ENCODE data around the gene TRAP1.
"Not testable (repeated sequence)": the region's sequence is repeated elsewhere in the genome, so short reads cannot be mapped to it uniquely, and the experiment has no call there.

The TRAP1 gene

DNA sequence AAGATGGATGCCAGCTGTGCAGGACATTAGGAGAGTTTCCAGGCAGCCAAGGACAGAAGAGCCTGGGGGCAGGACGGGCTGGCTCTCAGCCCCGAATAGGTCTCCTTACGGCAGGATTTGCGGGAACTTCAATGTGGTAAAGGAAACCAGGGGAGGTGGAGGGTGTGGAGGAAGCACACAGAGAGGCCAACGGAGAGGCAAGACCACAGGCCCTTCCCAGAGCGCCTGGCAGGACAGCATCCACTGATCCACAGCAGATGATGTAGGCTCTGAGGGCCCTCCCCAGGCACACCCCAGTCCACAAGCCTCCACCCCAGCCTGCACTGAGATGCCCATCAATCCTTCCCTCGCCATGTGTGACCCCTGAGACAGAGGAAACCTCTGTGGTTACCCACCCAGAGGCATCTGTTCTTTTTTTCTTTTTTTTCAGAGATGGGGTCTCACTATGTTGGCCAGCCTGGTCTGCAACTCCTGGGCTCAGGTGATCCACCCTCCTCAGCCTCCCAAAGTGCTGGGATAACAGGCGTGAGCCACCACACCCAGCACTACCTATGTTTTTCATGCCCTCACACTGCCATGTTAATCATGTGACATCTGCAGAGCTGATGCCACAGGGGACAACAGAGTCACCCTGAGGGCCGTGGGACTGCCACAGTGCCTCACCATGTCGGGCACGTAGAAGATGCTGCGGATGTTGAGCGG, 43.5 kb downstream of the TRAP1 start:
- DNase-seq (ENCODE audit: low read depth in 2 of 2): no peak

- DNase-seq (ENCODE audit: low read depth in 2 of 2): no peak
Observed at GRCh38 chr16:3673201-3673600, 44.1 kb downstream of the TRAP1 start.

- no peak for DNase-seq (ENCODE audit: low read depth in 2 of 2)
Observed at GRCh38 chr16:3672571-3673041, 44.7 kb downstream of the TRAP1 start.

DNA sequence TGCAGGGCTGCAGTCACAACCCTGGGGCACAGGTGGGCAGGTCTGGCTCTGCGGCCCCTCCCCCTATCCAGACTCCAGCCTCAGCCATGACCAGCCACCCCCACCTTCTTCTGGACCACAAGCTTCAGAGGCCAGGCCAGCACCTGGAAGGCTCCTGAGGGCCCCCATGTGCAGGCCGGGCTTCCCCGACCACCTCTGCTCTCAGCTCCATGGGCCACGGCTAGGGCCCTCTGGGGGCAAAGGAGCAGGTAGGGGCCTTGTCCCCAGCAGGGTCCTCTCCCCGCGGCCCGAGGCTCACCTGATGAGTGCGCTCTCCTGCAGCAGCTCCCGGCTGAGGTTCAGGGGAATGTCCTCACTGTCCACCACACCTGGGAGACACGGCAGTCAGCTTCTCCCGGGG, 45.9 kb downstream of the TRAP1 start:
- DNase-seq (ENCODE audit: low read depth in 2 of 2): no peak

DNA sequence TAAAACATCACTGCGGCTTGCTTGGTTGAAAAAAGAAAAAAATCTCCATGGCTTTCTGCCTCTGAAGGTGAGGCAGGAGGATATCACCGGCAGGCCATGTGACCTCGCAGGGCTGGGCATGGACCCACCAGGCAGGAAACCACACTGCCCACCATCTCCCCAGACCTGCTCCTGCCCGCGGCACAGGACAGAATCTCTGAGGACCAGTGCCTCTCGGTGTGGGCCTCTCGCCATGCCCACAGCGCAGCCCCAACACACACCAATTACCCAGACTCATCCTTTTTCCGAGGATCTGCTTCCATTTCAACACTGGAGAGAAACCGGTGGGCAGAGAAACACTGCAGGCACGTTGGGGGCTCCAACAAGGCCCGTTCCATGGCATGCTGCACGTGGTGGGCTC, 46.6 kb downstream of the TRAP1 start:
- no peak for DNase-seq (ENCODE audit: low read depth in 2 of 2)

GRCh38 chr16:3669082-3669481, 48.2 kb downstream of the TRAP1 start:
- DNase-seq (ENCODE audit: low read depth in 2 of 2): no peak

DNA sequence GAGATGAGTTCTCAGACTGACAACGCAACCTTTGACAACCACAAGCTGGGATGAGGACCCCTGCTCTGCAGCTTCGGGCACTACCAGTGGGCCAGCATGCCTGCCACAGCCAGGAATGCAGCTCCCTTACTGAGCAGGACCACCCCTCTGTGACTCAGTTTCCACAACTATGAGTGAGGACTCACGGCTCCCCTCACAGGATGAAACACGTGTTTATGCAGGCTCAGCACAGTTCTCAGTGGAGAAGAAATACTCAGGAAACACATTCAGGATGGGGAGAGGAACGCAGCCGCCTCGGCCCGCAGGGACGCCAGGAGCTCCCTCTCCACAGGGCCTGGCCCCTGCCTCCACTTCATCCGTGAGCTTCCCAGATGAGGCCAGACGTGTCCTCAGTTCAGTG, 48.7 kb downstream of the TRAP1 start:
- DNase-seq (ENCODE audit: low read depth in 2 of 2): no peak

DNA sequence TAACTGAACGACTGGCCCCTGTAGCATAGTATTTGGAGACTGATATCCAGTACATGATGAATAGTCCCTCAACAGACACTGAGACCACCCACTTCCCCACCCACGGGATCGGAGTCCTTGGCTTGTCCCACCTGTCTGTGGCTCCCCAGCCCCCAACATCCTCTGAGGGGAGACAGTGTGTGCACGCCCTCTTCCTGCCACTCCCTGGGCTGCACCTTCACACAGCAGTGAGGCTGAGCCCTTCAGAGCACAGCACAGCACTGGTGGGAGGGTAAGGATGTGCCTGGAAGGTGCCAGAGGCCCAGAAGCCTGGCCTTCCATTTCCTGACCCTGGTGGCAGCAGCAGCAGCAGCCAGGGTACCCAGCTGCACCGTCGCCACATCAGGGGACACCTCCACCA, 51.8 kb downstream of the TRAP1 start:
- DNase-seq (ENCODE audit: low read depth in 2 of 2): no peak

GRCh38 chr16:3664187-3664896, 53.0 kb downstream of the TRAP1 start:
- DNase-seq (ENCODE audit: low read depth in 2 of 2): no peak

DNA sequence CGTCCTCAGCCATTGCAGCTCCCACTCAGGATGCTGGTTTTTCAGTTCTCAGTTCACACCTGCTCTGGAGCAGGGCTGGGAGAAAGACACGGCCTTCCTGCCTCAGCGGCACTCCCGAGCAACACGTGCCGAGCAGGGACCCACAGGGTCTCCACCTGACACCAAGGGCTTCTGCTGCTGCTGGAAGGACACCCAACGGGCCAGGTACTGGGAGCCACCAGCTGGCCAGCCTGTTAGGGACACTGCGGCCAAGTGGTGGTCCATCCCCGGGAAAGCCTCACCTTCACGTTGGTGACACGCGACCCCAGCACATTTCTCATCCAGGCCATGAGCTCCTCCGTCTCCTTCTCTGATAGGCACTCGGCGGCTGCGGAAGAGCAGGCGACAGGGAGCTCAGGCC, 54.7 kb downstream of the TRAP1 start:
- no peak for DNase-seq (ENCODE audit: low read depth in 2 of 2)

- DNase-seq (ENCODE audit: low read depth in 2 of 2): no peak
Observed at GRCh38 chr16:3661922-3662321, 55.4 kb downstream of the TRAP1 start.

DNA sequence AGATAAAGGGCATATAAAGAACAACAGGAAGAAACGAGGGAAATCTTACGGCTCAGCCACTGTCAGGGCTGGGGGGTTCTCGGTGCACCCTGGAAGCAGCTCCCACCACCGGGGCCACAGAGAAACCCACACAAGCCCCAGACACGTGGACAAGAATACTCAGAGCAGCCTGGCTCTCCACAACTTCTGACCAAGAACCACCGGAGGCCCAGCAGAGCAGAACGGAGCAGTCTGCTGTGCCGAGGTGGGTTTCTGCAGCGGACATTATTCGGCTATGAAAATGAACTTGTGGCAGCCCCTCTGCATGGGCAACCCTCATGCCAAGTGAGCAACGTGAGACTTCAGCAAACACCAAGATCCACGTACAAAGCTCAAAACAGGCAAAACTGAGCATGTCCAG, 56.0 kb downstream of the TRAP1 start:
- no peak for DNase-seq (ENCODE audit: low read depth in 2 of 2)

DNA sequence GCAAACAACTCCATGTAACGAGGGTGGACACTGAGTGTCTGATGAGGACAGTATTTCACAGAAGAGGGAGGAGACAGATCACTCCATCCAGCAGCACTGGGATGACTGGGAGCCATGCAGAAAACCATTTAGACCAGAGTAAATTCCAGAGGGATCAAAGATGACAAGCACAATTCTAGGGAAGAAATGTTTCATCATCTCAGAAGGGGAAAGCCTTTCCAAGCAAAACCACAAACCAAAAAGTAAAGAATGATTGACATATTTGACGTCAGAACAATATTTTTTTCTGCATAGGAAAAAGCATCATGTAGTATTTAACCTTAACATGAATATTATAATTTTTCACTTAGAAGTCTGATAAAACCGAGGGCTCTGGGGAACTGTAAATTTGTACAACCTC, 58.1 kb downstream of the TRAP1 start:
- DNase-seq (ENCODE audit: low read depth in 2 of 2): no peak

DNA sequence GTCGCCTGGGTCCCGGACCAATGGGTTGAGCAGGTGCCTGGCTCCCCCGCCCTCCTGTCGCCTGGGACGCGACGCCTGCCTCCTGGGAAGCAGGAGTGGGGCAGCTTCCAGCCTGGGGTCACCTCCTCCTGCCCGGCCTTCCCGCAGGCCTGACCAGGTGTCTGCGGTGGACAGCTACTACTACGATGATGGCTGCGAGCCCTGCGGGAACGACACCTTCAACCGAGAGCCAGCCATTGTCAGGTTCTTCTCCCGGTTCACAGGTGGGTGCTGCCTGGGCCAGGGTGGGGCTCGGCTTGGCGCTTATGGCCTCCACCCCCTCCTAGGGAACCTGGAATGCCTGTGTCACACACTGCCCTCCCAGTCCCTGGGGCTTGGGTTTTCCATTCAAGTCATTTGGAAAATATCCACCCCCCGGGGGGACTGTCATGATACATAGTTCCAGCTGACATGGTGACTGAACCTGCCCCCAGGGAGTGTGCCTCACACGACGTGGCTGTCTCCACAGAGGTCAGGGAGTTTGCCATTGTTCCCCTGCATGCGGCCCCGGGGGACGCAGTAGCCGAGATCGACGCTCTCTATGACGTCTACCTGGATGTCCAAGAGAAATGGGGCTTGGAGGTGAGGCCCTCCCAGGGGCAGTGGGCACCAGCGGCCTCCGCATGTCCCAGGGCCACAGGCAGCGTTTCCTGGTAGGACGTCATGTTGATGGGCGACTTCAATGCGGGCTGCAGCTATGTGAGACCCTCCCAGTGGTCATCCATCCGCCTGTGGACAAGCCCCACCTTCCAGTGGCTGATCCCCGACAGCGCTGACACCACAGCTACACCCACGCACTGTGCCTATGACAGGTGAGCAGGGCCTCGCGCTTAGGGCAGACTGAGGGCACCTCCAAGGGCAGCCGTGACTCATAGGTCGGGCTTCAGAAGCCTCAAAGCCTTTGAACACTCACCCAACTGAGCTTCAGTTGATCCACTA, 60.5 kb downstream of the TRAP1 start:
- DNase-seq (ENCODE audit: low read depth in 2 of 2): no peak

DNA sequence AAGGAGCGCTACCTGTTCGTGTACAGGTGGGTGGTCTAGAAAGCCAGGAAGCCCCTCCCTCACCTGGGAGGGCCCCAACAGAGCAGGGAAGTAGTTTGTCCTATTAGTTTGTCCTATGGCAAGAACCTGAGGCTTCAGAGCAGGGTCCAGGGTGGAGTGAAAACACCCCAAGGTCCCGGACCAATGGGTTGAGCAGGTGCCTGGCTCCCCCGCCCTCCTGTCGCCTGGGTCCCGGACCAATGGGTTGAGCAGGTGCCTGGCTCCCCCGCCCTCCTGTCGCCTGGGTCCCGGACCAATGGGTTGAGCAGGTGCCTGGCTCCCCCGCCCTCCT, 61.2 kb downstream of the TRAP1 start:
- not testable (repeated sequence) for DNase-seq (ENCODE audit: low read depth in 2 of 2)

DNA sequence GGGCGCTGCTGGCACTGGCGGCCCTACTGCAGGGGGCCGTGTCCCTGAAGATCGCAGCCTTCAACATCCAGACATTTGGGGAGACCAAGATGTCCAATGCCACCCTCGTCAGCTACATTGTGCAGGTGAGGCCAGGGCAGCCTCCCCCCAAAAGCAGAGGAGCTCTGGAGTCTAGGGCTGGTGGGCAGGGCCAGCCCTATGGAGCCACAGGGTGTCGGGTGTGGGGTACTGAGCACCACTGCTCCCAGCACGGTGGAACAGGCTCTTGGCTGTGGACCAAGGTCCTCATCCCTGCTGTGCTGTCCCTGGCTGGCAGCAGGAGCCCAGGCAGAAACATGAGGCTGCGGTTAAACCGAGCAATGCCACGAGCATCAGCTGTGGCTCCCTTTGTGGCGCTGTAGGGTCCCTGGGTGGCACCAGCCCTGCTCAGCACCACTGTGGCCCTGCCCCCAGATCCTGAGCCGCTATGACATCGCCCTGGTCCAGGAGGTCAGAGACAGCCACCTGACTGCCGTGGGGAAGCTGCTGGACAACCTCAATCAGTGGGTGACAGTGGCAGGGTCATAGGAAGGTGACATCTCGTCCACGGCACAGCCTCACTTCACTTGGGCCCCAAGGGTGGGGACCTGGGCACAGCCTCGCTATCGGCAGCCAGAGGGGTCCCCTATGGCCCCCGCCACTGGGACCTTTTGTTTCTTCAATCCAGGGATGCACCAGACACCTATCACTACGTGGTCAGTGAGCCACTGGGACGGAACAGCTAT, 61.7 kb downstream of the TRAP1 start:
- no peak for DNase-seq (ENCODE audit: low read depth in 2 of 2)

DNA sequence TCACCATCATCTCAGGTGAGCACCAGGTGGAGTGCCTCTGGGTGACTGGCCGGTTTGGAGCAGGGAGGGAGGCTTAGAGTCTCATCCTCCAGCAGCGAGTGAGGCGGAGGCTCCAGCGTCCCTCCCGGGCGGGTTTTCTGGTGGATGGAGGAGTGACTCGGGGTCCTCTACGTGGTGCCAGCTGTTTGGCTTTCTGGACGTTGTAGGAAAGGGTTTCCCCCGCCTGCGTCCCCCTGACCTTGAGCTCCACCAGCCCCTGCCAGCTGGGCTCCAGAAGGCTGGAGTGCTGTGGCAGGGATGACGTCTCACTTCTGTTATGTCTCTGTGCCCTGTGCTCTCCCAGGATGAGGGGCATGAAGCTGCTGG, 62.3 kb downstream of the TRAP1 start:
- DNase-seq (ENCODE audit: low read depth in 2 of 2): no peak

DNA sequence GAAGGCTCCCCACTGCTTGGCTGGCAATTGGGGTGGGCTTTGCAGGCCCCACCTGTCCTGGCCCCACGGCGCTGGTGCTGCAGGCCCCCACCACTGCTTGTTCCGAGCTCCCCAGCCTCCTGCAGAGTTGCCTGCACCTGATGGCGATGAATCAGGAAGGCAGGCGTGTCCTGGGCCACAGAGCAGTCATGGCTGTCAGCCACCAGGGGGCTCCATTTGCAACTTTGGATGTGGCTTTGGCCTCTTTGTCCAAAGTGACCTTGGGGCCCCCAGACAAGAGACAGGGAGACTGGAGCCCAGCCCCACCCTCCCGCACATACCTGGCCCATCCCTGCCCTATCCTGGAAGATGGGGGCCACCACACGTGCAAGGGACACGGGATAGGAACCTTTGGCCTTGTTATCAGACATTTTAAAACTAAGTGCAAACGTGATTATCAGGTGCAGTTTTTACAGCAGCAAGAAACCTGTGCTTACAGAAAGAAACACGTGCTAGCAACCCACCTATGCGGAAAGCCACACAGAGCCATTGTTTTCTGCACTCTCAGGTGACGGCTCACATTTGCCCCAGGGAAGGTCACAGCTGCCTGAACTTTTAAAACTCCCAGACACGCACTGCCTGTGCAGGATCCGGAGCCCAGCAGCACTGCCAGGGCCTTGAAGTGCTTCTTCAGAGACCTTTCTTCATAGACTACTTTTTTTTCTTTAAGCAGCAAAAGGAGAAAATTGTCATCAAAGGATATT, 62.9 kb downstream of the TRAP1 start, which contains the start of gene DNASE1:
Gene DNASE1 (plus strand): TSS at position 443 of the 743 bp plus-strand sequence. CDS start 683 bp downstream, outside the sequence.
- DNase-seq (ENCODE audit: low read depth in 2 of 2): peak in 1 of 2 donors; percentile 18

DNA sequence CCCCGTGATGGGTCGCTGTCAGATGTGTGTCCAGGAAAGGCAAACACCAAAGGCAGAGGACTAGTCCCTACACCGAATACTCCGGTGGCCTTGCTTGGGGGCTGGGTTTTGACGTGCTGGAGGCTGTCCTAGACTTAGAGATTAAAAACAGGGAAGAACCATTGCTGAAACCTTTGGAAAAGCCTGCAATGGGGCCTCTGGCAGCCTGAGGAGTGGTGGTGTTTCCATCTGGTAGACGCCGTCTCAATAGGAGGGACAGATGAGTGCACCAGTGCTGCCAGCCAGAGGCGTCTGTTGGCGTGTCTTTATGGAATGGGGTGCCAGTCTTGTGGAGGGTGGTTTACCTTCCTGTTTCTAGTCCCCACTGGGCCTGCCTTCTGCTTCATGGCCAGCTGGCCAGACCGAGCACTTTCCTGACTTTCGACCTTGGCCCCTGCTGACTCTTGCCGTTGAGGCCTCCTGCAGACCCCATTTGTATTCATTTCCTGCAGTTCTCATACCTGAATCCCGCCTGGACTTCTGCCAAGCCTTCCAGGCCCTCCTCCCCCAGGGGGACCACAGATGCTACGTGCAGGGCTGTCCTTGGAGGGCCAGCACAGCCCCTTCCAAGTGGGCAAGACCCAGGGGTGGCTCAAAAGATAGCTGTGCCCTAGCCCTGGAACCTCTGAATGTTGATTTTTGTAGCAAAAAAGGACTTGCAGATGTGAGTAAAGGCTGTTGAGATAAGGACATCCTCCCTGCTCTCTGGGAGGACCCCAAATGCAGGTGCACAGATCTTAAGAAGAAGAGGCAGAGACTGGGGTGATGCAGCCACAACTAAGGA, 64.7 kb downstream of the TRAP1 start:
- no peak for DNase-seq (ENCODE audit: low read depth in 2 of 2)

Data from stimulated activated CD8-positive, alpha-beta memory T cell treated with anti-CD3 and anti-CD28 coated beads, Interleukin-7, amount 100 ng/mL, for 1 hour (primary cell).